AG04450 (cell line): ENCODE data around the gene C20orf173. TPM values are rescaled to one million over a fixed set of nuclear protein-coding genes. Genes with fewer than 3 reads are reported as not detected.

Source experiments
- CTCF ChIA-PET: fragments of 300-600, 350-600 bp; formaldehyde crosslinking; extraction: SDS; loops from one replicate; lab custom pipeline; 2022; ENCODE audit warnings: antibody characterized with exemption, inconsistent platforms; lab: Charles Lee
- POLR2A ChIA-PET: fragments of 350-600 bp; formaldehyde crosslinking; extraction: SDS; loops from one replicate; lab custom pipeline; 2021; ENCODE audit warnings: antibody characterized with exemption, inconsistent platforms; lab: Yijun Ruan, JAX
- DNase-seq: peaks from one replicate; pipeline ENCODE4 v3.0.0-alpha.2; 2011; ENCODE audit warnings: low read depth, low spot score
- H3K27ac ChIP-seq: one replicate; pipeline ENCODE4 v1.5.1; 2012; ENCODE audit warnings: low read depth, low read length, control low read depth
- H3K27me3 ChIP-seq: one replicate; pipeline ENCODE4 v1.6.0; 2012; ENCODE audit warnings: low read length; ENCODE audit not compliant: control insufficient read depth, insufficient read depth
- H3K4me3 ChIP-seq: 2 replicates; pipeline ENCODE4 v1.5.1; 2011; ENCODE audit warnings: mild to moderate bottlenecking, low read depth, low read length, control low read depth
- H3K9me3 ChIP-seq: 2 replicates; pipeline ENCODE4 v1.5.1; 2012; ENCODE audit warnings: low read length; ENCODE audit not compliant: control insufficient read depth, insufficient read depth
- polyA plus RNA-seq: library from polyadenylated mRNA; depleted of rRNA; stranded (reverse); fragments of >200 nt; gene quantifications from 2 replicates; pipeline ENCODE4 v1.2.3, GENCODE V29; 2011
- TF ChIP-seq, protein P1 (sequence below): IDR thresholded peaks from 2 replicates; pipeline ENCODE4 v1.5.1; 2011; ENCODE audit warnings: low read depth, low read length, control low read depth, inconsistent platforms

Gene C20orf173
- polyA plus RNA-seq, 1 experiment, result not detected

- Histone ChIP-seq H3K9me3 (no peaks in the 10 kb centered on the region), H3K27ac (no peak overlapping the region), H3K4me3 (no peak overlapping the region), H3K27me3 (no peaks in the 10 kb centered on the region)
- ChIA-PET CTCF (no interaction called here), POLR2A (no interaction called here)
- TF ChIP-seq, protein P1, sequence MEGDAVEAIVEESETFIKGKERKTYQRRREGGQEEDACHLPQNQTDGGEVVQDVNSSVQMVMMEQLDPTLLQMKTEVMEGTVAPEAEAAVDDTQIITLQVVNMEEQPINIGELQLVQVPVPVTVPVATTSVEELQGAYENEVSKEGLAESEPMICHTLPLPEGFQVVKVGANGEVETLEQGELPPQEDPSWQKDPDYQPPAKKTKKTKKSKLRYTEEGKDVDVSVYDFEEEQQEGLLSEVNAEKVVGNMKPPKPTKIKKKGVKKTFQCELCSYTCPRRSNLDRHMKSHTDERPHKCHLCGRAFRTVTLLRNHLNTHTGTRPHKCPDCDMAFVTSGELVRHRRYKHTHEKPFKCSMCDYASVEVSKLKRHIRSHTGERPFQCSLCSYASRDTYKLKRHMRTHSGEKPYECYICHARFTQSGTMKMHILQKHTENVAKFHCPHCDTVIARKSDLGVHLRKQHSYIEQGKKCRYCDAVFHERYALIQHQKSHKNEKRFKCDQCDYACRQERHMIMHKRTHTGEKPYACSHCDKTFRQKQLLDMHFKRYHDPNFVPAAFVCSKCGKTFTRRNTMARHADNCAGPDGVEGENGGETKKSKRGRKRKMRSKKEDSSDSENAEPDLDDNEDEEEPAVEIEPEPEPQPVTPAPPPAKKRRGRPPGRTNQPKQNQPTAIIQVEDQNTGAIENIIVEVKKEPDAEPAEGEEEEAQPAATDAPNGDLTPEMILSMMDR, result no peak
- no peak for DNase-seq
Observed at GRCh38 chr20:35491823-35492222, 37.6 kb downstream of the C20orf173 start.

DNA sequence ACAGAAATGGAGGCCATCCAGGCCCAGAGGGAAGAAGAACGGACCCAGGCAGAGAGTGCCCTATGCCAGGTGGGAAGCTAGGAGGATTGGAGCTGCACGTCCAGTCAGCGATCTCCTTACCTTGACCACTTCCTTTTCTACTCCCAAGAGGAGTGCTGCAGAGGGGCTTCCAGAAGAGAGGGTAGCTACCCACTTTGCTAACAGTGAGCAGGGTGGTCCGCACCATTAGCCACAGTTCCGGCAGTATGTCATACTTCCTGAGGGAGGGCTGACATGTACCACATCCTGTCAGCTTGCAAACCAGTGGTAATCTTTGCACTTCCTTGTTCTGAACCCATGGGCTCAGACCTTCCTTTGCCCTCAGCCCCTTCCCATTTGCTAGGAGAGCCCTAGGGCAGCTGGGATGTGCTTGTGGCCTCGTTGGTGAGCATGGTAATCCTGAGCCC, 38.7 kb downstream of the C20orf173 start:
- Histone ChIP-seq H3K27ac (no peak overlapping the region), H3K9me3 (no peaks in the 10 kb centered on the region), H3K4me3 (no peak overlapping the region), H3K27me3 (no peaks in the 10 kb centered on the region)
- no peak for DNase-seq
- ChIA-PET POLR2A (no interaction called here), CTCF (interaction anchor here (0.5 kb wide), 1 partner anchor 27 kb away, joined by 3 read pairs; no protein-coding TSS in a partner anchor)
- TF ChIP-seq, protein P1, result no peak

DNA sequence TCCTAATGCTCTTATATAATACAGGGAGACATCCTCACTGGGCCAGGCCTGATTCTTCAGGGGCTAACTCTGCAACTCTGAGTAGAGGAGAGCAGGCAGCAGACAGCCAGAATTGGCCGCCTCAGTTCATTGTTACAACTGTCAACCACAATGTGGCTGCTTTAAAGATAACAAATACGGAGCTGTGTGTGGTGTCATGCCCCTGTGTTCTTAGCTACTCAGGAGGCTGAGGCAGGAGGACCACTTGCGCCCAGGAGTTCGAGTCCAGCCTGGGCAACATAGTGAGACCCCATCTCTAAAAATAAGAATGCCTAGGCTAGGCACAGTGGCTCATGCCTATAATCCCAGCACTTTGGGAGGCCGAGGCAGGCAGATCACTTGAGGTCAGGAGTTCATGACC, 39.7 kb downstream of the C20orf173 start:
- POLR2A ChIA-PET, result no interaction called here
- H3K9me3 ChIP-seq, result no peaks in the 10 kb centered on the region
- CTCF ChIA-PET, result no interaction called here
- TF ChIP-seq, protein P1, result no peak
- no peaks in the 10 kb centered on the region for H3K27me3 ChIP-seq
- no peak overlapping the region for H3K27ac ChIP-seq
- H3K4me3 ChIP-seq, result no peak overlapping the region
- no peak for DNase-seq

- Histone ChIP-seq H3K27ac (no peak overlapping the region), H3K9me3 (no peaks in the 10 kb centered on the region), H3K27me3 (no peaks in the 10 kb centered on the region), H3K4me3 (no peak overlapping the region)
- DNase-seq, result no peak
- POLR2A ChIA-PET, result no interaction called here
- TF ChIP-seq, protein P1, result no peak
- CTCF ChIA-PET, result no interaction called here
Observed at GRCh38 chr20:35487479-35487878, 42.0 kb downstream of the C20orf173 start.

- TF ChIP-seq, protein P1, result no peak
- no peaks in the 10 kb centered on the region for H3K27me3 ChIP-seq
- no peak overlapping the region for H3K4me3 ChIP-seq
- no peak overlapping the region for H3K27ac ChIP-seq
- H3K9me3 ChIP-seq, result no peaks in the 10 kb centered on the region
- ChIA-PET POLR2A (no interaction called here), CTCF (no interaction called here)
- no peak for DNase-seq
Observed at GRCh38 chr20:35479798-35480197, 49.7 kb downstream of the C20orf173 start.
